ENCODE measurements around the gene VPS9D1.
"Not testable (repeated sequence)": the region's sequence is repeated elsewhere in the genome, so short reads cannot be mapped to it uniquely, and the experiment has no call there.

The VPS9D1 gene

GRCh38 chr16:89709716-89710432, 10.8 kb downstream of the VPS9D1 start:
- DNase-seq (ENCODE audit: low read depth in 2 of 2), result no peak

GRCh38 chr16:89709166-89709565, 11.5 kb downstream of the VPS9D1 start:
- no peak for DNase-seq (ENCODE audit: low read depth in 2 of 2)

- no peak for DNase-seq (ENCODE audit: low read depth in 2 of 2)
Observed at GRCh38 chr16:89708481-89708931, 12.2 kb downstream of the VPS9D1 start.

GRCh38 chr16:89707695-89708094, 13.0 kb downstream of the VPS9D1 start:
- no peak for DNase-seq (ENCODE audit: low read depth in 2 of 2)

GRCh38 chr16:89706518-89707260, 14.0 kb downstream of the VPS9D1 start:
- no peak for DNase-seq (ENCODE audit: low read depth in 2 of 2)

GRCh38 chr16:89705006-89705405, 15.7 kb downstream of the VPS9D1 start:
- DNase-seq (ENCODE audit: low read depth in 2 of 2), result no peak

- no peak for DNase-seq (ENCODE audit: low read depth in 2 of 2)
Observed at GRCh38 chr16:89704281-89704680, 16.4 kb downstream of the VPS9D1 start.

- peak; percentile 92 to 97 for DNase-seq (ENCODE audit: low read depth in 2 of 2)
Observed at GRCh38 chr16:89701425-89702406, 19.0 kb downstream of the VPS9D1 start, which contains the start of gene SPATA2L. Gene SPATA2L (minus strand): TSS chr16:89701705. CDS start chr16:89701232, 473 bp downstream.

- no peak for DNase-seq (ENCODE audit: low read depth in 2 of 2)
Observed at GRCh38 chr16:89700649-89701424, 19.9 kb downstream of the VPS9D1 start.

GRCh38 chr16:89700100-89700648, 20.5 kb downstream of the VPS9D1 start:
- peak; percentile 95 to 96 for DNase-seq (ENCODE audit: low read depth in 2 of 2)

- not testable (repeated sequence) for DNase-seq (ENCODE audit: low read depth in 2 of 2)
Observed at GRCh38 chr16:89699629-89700099, 21.0 kb downstream of the VPS9D1 start.

- DNase-seq (ENCODE audit: low read depth in 2 of 2), result not testable (repeated sequence)
Observed at GRCh38 chr16:89698717-89699116, 22.0 kb downstream of the VPS9D1 start.

GRCh38 chr16:89697616-89698331, 22.9 kb downstream of the VPS9D1 start:
- DNase-seq (ENCODE audit: low read depth in 2 of 2), result no peak

- DNase-seq (ENCODE audit: low read depth in 2 of 2), result no peak
Observed at GRCh38 chr16:89697161-89697615, 23.5 kb downstream of the VPS9D1 start.

- DNase-seq (ENCODE audit: low read depth in 2 of 2), result no peak
Observed at GRCh38 chr16:89696670-89697128, 24.0 kb downstream of the VPS9D1 start.

- DNase-seq (ENCODE audit: low read depth in 2 of 2), result no peak
Observed at GRCh38 chr16:89695875-89696669, 24.6 kb downstream of the VPS9D1 start.

- no peak for DNase-seq (ENCODE audit: low read depth in 2 of 2)
Observed at GRCh38 chr16:89695086-89695874, 25.4 kb downstream of the VPS9D1 start.

- not testable (repeated sequence) for DNase-seq (ENCODE audit: low read depth in 2 of 2)
Observed at GRCh38 chr16:89694784-89695085, 26.0 kb downstream of the VPS9D1 start.
